HUES48 (cell line): Measurements from ENCODE around the gene PRKAR1B.

Experiments used
- H3K27ac ChIP-seq: one replicate; pipeline ENCODE4 v1.7.0; 2013; ENCODE audit warnings: low read depth, low read length, inconsistent platforms
- H3K27me3 ChIP-seq: 2 replicates; pipeline ENCODE4 v1.6.1; 2013; ENCODE audit warnings: mild to moderate bottlenecking, low read length; ENCODE audit not compliant: control insufficient read depth, insufficient read depth
- H3K36me3 ChIP-seq: 2 replicates; pipeline ENCODE4 v1.6.1; 2013; ENCODE audit warnings: low read length; ENCODE audit not compliant: control insufficient read depth, insufficient read depth
- H3K4me1 ChIP-seq: 2 replicates; pipeline ENCODE4 v1.6.1; 2013; ENCODE audit warnings: mild to moderate bottlenecking, low read length; ENCODE audit not compliant: control insufficient read depth, insufficient read depth
- H3K4me3 ChIP-seq: 2 replicates; pipeline ENCODE4 v1.5.1; 2013; ENCODE audit warnings: mild to moderate bottlenecking, low read depth, low read length
- H3K9ac ChIP-seq: 2 replicates; pipeline ENCODE4 v1.6.1; 2013; ENCODE audit warnings: mild to moderate bottlenecking, low read depth, low read length, moderate library complexity
- H3K9me3 ChIP-seq: 2 replicates; pipeline ENCODE4 v1.6.1; 2013; ENCODE audit warnings: low read length; ENCODE audit not compliant: control insufficient read depth, insufficient read depth

PRKAR1B gene

DNA sequence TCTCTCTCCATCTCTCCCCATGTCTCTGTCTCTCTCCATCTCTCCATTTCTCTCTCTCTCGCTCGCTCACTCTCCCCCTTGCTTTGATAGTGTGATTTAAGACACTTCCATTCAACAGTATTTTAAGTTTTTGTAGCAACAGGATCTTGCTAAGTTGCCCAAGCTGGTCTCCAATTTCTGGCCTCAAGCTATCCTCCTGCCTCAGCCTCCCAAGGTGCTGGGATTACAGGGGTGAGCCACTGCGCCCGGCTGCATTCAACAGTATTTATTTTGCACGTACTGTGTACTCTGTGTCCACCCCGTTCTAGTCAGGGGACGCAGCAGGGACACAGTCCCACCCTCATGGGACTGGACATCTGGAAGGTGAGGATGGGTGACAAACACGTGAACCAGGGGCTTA, 193.0 kb downstream of the PRKAR1B start:
- H3K27me3 ChIP-seq: no peaks in the 10 kb centered on the region
- no peak overlapping the region for H3K27ac ChIP-seq
- H3K9me3 ChIP-seq: no peaks in the 10 kb centered on the region
- no peak overlapping the region for H3K9ac ChIP-seq
- peaks cover 3% of the 10 kb centered on the region for H3K4me1 ChIP-seq
- no peaks in the 10 kb centered on the region for H3K36me3 ChIP-seq
- no peak overlapping the region for H3K4me3 ChIP-seq

DNA sequence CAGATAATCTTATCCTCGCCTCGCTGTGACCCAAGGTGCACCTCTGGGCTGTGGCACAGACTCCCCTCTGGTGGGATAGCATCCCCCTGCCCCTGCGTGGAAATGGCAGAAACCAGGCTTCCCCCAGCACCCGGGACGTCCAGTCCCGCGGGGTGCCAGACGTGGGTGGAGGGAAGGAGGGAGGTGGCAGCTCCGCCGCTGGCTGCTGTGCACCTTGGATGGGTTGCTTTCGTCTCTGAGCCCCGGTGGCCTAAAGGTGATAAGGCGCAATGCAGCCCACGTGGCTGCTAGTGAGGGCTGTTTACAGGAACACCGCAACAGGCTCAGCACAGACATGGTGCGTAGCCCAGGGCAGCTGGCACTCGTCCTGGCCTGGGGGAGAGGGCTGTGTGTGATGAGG, 193.8 kb downstream of the PRKAR1B start:
- Histone ChIP-seq H3K9ac (no peak overlapping the region), H3K4me3 (no peak overlapping the region)

DNA sequence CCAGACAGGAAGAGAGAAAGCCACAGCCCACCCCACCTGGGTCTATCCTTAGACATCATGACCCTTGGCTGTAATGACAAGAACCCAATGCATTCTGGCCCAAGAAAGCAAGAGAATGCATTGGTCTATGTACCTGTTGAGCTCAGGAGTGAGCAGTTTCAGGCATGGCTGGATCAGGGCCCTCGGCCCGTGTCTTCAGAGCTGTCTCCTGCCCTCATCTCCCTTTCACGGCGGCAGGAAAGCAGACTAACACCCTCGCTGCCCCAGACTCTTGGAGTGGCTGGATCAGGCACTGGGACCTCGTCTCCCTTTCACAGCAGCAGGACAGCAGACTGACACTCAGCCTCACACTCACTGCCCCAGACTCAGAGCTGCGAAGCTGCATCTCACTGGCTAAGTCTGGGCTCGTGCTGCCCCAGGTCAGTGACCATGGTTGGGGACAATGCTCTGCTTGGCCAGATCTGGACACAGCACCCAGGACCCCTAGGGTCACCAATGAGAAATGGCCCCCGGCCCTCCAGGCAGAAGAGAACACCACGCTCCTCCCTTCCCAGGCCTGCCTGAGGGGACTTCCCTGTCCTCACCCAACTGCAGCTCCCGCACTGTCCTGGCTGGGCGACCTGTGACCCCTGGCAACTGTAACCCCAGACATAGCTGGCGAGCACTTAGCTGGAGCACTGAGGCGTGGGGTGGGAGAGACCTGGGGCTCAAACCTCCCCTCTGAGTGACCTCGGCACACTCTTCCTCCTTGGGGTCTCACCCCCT, 194.5 kb downstream of the PRKAR1B start:
- Histone ChIP-seq H3K27me3 (no peaks in the 10 kb centered on the region), H3K4me1 (no peaks in the 10 kb centered on the region), H3K9me3 (no peaks in the 10 kb centered on the region), H3K9ac (no peak overlapping the region), H3K4me3 (no peak overlapping the region), H3K36me3 (no peaks in the 10 kb centered on the region), H3K27ac (no peak overlapping the region)

More for the DNA sequence above, 193.8 kb downstream of the PRKAR1B start:
- Histone ChIP-seq H3K27ac (no peak overlapping the region), H3K36me3 (no peaks in the 10 kb centered on the region), H3K9me3 (no peaks in the 10 kb centered on the region), H3K27me3 (no peaks in the 10 kb centered on the region), H3K4me1 (peaks cover 3% of the 10 kb centered on the region)

DNA sequence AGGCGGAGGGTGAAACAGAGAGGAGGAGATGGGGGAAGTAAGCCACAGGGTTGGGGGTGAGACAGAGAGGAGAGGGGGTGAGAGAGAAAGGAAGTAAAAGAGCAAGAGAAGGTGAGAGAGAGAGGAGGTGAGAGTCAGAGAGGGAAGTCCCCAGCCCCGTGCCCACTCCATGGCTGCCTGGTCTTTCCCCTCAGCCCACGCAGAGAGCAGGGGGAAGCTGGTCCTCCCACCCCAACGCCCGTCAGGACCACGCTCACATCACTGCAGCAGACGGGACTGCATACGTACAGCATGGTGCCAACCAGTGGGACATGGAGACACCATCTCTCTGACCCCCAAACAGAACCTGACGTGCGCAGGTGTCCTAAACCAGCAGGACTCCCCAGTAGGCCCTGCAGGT, 195.3 kb downstream of the PRKAR1B start:
- Histone ChIP-seq H3K4me3 (no peak overlapping the region), H3K27ac (no peak overlapping the region), H3K27me3 (no peaks in the 10 kb centered on the region; the same call in 1 of the 2 replicates), H3K4me1 (no peaks in the 10 kb centered on the region), H3K9me3 (no peaks in the 10 kb centered on the region), H3K9ac (no peak overlapping the region), H3K36me3 (no peaks in the 10 kb centered on the region)

DNA sequence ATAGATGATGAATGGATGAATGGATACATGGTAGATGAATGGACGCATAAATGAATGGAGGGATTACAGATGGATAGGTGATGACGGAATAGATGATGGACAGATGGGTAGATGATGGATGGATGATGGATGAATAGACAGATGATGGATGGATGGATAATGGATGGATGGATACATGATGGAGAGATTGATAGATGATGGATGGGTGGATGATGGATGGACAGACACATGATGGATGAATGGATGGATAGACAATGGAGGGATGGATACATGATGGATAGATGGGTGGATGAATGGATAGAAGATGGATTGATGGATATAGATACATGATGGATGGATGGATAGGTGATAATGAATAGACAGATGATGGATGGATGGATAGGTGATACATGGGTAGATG, 198.6 kb downstream of the PRKAR1B start:
- no peak overlapping the region for H3K9ac ChIP-seq
- no peak overlapping the region for H3K27ac ChIP-seq
- no peaks in the 10 kb centered on the region for H3K36me3 ChIP-seq
- H3K4me3 ChIP-seq: no peak overlapping the region
- H3K27me3 ChIP-seq: peaks cover 19% of the 10 kb centered on the region
- H3K4me1 ChIP-seq: 0 out of 2 replicates have a peak, but pooled peaks cover under 1% of the 10 kb centered on the region
- no peaks in the 10 kb centered on the region for H3K9me3 ChIP-seq

DNA sequence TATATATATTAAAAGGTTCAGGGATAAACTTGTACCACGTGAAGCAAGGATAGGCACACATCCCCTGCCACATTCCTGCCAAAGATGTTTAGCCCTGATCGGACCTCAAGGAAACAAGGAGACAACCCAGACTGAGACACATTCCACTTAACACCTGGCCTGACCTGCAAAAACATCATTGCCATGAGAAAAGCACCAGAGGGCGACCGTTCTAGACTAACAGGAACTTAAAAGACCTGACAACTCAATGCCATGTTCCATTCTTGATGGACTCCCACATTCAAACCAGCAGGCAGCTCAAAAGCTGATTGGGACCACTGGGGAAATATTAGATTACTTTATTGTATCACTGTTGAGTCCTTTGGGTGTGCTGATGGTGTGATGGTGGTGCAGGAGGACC, 199.4 kb downstream of the PRKAR1B start:
- H3K4me1 ChIP-seq: 0 out of 2 replicates have a peak, but pooled peaks cover 8% of the 10 kb centered on the region
- no peak overlapping the region for H3K4me3 ChIP-seq
- peaks cover 26% of the 10 kb centered on the region for H3K27me3 ChIP-seq
- no peaks in the 10 kb centered on the region for H3K36me3 ChIP-seq
- H3K9ac ChIP-seq: no peak overlapping the region
- H3K27ac ChIP-seq: no peak overlapping the region
- no peaks in the 10 kb centered on the region for H3K9me3 ChIP-seq

DNA sequence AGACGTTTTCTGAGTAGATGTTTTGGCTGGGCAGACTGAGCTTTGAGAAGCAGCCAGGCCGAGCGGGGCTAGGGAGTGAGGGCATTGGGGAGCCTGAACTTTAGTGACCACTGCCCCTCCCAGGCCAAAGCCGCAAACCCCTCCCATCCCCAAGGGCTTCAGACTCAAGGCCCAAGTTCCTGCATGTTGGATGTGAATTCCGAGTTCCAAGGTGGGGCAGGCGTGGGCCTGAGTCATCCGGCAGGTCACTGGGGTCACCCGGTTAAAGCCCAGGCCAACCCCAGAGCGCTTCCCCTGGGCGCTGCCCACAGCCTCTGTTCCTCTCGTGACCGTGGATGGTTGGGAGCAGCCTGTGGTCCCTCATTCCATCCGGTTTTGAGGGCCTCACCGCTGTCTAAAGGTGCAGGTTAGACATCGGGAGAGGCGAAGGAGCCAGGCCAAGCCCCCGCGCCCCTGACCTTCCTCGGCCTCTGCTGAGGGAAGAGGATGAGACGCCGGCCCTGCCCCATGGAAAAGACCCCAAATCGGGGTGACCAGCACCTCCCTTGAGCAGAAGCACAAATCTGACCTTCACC, 200.5 kb downstream of the PRKAR1B start:
- no peaks in the 10 kb centered on the region for H3K36me3 ChIP-seq
- H3K9ac ChIP-seq: no peak overlapping the region
- no peak overlapping the region for H3K4me3 ChIP-seq
- peaks cover 38% of the 10 kb centered on the region for H3K27me3 ChIP-seq
- H3K9me3 ChIP-seq: no peaks in the 10 kb centered on the region
- no peak overlapping the region for H3K27ac ChIP-seq
- H3K4me1 ChIP-seq: 0 out of 2 replicates have a peak, but pooled peaks cover 8% of the 10 kb centered on the region

DNA sequence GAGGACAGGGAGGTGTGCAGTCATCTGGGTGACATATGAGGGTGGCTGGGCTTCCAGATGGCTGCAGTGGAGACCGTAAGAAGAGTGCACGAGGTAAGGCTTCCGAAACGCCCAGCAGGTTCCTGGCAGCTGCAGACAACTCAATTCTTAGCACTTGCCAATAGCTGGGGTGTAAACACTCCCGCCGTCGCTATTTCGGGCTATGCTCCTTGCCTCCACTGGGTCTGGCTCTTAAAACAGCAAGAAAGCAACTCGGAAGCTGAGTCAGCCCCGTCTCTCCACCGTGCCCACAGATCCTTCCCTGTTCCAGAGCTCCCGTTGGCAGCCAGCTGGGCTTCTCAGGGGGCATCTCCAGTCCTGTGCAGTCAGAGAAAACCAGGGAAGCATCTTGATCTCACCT, 201.3 kb downstream of the PRKAR1B start:
- H3K4me1 ChIP-seq: peaks cover 14% of the 10 kb centered on the region
- H3K9ac ChIP-seq: no peak overlapping the region
- no peak overlapping the region for H3K4me3 ChIP-seq
- no peak overlapping the region for H3K27ac ChIP-seq
- H3K27me3 ChIP-seq: peaks cover 46% of the 10 kb centered on the region
- no peaks in the 10 kb centered on the region for H3K9me3 ChIP-seq
- no peaks in the 10 kb centered on the region for H3K36me3 ChIP-seq

DNA sequence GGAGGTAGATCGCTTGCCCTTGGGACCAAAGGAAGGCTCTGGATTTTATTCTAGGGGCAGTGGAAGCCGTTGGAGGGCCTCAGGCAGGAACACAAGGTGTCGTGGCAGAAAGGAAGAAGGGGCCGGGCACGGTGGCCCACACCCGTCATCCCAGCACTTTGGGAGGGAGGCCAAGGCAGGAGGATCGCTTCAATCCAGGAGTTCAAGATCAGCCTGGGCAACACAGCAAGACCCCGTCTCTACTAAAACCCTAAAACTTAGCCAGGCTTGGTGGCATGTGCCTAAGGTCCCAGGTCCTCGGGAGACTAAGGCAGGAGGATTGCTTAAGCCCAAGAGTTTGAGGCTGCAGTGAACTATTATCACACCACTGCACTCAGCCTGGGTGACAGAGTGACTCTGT, 202.3 kb downstream of the PRKAR1B start:
- H3K36me3 ChIP-seq: no peaks in the 10 kb centered on the region
- peaks cover 50% of the 10 kb centered on the region for H3K27me3 ChIP-seq
- peaks cover 17% of the 10 kb centered on the region for H3K4me1 ChIP-seq
- H3K9ac ChIP-seq: no peak overlapping the region
- H3K4me3 ChIP-seq: no peak overlapping the region
- H3K27ac ChIP-seq: no peak overlapping the region
- H3K9me3 ChIP-seq: no peaks in the 10 kb centered on the region

DNA sequence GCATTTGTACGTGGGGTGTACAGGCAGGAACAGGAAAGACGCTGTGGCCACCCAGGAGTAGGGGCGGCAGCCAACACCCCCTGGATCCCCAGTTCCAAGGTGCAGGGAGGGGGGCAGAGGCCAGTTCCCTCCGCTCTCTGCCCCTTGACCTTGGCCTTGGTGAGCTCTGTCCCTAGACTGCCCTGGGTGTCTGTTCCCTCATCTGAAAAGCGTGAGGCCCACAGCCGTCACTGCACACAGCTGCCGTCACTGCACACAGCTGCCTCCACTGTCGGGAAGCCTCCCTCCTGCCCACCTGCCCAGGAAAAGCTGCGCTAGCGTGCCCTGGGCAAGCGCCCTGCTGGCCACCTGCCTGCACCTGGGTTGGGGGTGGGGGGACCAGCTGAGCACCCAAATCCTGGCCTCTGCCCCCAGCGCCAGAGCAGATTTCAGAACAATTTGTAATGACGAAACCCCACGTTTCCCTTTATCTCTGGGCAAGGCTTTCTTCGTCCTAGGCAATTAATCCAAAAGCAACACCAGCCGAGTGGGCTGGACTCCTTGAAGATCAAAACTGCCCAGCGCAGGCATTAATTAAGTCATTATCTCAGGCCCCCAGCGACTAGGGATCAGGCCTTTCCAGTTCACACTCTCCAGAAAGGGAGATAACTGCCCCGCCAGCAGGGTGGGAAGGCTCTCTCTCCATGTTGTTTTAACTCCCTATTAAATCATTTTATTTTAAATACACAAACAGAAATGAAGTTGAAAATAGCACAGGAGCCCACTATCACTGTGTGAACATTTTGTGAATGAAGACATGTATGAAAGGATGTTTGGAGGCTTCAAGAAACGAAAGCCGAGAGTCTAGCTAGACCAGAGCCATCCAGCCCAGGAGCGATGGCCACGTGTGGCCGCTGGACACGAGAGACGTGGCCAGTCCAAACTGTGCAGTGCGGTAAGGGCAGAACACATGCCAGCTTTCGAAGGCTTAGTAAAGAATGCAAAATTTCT, 203.4 kb downstream of the PRKAR1B start:
- Histone ChIP-seq H3K4me3 (no peak overlapping the region), H3K36me3 (no peaks in the 10 kb centered on the region), H3K4me1 (peaks cover 17% of the 10 kb centered on the region), H3K27ac (no peak overlapping the region), H3K9ac (no peak overlapping the region), H3K27me3 (peaks cover 50% of the 10 kb centered on the region), H3K9me3 (no peaks in the 10 kb centered on the region)
